HG03095 (cell line): ENCODE data around the gene DLD.
A peak's percentile ranks its signal among the peaks of the same experiment; 100 is the strongest.
"Not testable (repeated sequence)": the region's sequence is repeated elsewhere in the genome, so short reads cannot be mapped to it uniquely, and the experiment has no call there.

Source experiments
- ATAC-seq: cut with Tn5 transposase; IDR thresholded peaks from one replicate; pipeline ENCODE4 v1.9.1; 2021; ENCODE audit warnings: moderate library complexity; ENCODE audit not compliant: unreplicated experiment

DLD gene

GRCh38 chr7:107915541-107915940 is 24.6 kb downstream of the DLD start:
- ATAC-seq = no peak

GRCh38 chr7:107917763-107918651 is 27.0 kb downstream of the DLD start:
- ATAC-seq = peak; percentile 73

DNA sequence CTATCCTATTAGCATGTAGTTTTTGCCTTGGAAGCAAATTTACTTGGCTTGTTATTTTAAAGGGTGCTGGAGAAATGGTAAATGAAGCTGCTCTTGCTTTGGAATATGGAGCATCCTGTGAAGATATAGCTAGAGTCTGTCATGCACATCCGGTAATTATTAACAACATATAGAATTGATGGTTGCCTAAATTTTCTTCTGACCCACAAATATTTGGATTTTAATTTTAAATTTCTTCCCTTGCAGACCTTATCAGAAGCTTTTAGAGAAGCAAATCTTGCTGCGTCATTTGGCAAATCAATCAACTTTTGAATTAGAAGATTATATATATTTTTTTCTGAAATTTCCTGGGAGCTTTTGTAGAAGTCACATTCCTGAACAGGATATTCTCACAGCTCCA is 28.0 kb downstream of the DLD start:
- ATAC-seq = no peak

- no peak for ATAC-seq
These were observed 29.2 kb downstream of the DLD start for GRCh38 chr7:107920048-107920772.

GRCh38 chr7:107921826-107922225 is 30.8 kb downstream of the DLD start:
- not testable (repeated sequence) for ATAC-seq

DNA sequence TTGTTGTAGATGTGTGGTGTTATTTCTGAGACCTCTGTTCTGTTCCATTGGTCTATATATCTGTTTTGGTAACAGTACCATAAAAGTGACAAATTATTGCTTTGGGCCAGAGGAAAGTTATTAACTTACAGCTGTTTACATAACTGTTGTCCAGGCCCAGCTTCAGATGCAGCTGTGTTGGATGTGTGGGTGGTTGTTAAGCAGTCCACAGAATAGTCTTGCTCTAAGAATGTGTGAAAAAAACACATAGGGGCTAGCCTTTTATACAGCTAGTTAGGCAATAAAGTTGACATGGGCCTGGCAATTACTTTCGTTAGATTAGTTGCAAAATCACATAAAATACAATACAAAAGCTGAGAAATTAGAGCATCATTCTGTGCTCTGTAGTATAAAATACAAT is 31.9 kb downstream of the DLD start:
- no peak for ATAC-seq

DNA sequence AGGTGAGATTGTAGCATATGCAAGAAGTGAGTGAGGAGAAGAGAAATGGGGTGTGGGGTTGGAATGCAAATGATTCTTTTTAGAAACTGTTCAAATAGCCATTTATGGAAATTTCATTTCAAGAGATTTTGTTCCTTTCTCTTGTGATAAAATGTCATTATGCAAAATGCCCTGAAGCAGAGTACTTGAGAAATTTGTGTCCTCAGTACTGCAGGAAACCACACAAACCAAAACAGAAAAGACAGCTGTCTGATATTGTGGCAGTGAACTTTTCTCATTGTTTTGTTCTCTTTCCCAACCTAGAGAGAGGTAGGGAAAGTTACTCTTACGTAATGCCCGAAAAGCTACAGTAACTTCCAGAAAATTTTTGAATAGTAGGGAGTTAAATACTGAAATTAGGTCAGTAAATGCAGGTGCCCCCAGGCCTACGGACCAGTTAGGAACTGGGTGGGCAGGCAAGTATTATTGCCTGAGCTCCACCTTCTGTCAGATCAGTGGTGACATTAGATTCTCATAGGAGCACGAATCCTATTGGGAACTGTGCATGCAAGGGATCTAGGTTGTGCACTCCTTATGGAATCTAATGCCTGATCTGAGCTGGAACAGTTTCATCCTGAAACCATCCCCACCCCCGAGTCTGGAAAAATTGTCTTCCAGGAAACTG is 34.0 kb downstream of the DLD start:
- ATAC-seq = peak; percentile 91

DNA sequence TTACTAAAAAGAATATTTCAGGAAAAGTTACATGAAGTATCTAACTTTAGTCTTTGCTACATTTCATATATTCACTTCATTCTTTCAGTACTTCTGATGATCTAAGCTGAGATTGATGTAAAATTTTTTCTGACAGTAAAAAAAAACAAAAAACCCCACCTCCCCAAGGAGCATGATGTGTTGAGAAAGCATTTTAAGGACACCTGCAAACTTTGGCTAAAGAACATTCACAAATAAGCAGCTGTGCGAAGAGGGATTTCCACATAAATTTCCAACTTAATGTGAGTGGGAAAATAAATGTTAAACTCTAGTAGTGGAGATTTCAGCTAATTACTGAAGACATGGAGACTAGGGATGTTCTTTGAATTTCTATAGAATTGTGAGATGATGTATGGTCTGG is 35.5 kb downstream of the DLD start:
- no peak for ATAC-seq

DNA sequence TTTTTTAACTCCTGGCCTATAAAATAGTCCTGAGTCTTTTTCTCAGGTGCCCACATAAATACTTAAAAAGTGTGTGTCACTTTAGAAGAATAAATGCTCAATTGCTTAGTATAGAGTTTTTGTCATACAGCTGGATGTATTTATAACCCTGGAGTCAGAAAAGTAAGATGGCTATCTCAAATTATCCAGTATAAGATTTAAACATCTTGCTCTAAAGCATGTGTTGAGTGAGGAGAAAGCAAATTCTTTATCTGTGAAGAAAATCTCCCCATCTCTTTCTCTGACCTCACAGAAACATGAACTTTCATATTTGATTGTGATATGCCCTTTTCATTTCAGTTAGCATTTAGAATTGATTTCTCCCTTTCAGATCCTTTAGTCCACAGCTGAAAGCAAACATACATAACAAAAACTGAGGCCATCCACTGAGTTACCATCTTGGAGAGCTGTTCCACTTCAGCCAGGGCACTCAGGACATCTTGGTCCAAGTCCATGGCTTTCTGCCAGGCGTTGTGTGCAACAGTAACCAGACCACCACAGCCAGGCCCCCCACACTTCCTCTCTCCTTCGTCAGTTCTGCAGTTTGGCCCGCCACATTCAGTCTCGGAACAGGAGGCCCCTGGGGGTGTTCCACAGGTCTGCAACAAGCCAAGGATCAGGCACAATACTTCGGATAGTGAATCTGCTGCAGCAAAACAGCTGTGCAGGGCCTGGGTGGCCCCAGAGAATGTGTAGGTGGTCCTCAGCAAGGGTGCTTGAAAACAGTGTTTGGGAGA is 40.9 kb downstream of the DLD start:
- ATAC-seq = no peak

- ATAC-seq = no peak
These were observed 41.8 kb downstream of the DLD start for GRCh38 chr7:107932805-107933204.

- no peak for ATAC-seq
These were observed 42.5 kb downstream of the DLD start for GRCh38 chr7:107933386-107934013.

DNA sequence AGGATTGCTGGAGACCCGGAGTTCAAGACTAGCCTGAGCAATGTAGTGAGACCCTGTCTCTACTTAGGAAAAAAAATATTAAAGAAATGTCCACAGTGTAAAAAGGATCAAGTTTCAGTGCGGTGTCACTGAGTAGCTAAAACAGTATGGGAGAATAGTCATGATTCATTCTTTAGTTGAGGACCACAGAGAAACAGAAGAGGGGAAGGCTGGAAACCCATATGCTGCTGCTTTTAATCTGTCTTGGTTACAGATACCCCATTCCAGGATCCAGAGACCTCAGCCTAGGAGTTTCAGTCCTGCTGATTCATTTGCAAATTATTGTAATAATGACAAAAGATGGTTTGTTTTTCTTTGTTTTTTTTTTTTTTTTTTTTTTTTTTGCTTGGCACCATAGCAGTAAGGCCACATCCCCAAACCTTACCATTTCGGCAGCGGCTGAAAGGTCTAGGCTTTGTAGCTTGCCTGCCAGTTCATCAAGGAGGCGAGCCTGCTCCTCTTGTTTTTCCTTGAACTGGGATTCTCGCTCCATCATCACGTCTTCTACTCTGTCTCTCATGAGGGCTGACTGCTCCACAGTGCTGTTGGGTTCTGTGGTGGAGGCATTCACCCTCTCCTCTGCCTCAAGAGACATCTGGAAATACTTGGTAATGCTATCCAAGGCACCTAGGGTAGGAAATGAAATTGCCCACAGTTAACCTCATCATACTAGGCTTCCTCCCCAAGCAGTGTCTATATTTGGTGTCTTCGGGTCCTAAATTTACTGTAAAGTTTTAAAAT is 44.2 kb downstream of the DLD start:
- no peak for ATAC-seq

- ATAC-seq = no peak
These were observed 45.3 kb downstream of the DLD start for GRCh38 chr7:107936312-107936711.

GRCh38 chr7:107937531-107937930 is 46.5 kb downstream of the DLD start:
- no peak for ATAC-seq

DNA sequence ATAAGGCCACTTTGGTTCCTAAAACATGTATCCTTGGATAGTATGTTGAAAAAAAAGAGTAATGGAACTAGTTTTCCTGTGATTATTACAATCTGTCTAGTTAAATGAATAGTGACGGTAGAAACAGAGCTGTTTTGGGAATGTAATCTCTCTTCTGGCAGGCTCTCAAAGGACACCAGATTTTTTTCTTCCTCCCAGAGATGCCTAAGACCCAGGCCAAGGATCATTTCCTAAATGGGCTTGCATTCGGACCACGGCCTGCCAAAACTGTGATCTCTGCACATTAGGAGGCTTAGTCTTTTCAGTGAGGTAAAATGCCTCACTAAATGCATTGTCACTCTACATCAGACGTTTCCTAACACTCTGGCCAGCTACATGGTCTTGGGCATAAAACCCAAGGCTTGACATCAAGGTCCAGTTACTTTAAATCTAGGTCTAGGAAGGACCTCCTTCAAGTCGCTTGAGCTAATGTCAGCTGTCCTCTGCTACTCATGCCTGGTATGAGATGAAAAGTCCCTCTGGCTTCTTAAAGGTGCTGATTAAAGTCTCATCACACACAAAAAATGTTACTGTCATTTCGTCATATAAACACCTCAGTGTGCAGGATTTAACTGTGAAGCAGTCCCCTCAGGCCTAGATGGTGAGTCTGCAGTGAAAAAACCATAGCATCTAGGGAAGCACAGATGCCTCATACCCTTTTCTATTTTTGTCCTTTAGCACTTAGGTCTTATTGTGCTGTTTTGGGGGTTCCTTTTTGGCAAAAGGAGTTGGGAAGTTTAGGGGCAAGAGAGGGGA is 47.7 kb downstream of the DLD start:
- ATAC-seq = no peak

DNA sequence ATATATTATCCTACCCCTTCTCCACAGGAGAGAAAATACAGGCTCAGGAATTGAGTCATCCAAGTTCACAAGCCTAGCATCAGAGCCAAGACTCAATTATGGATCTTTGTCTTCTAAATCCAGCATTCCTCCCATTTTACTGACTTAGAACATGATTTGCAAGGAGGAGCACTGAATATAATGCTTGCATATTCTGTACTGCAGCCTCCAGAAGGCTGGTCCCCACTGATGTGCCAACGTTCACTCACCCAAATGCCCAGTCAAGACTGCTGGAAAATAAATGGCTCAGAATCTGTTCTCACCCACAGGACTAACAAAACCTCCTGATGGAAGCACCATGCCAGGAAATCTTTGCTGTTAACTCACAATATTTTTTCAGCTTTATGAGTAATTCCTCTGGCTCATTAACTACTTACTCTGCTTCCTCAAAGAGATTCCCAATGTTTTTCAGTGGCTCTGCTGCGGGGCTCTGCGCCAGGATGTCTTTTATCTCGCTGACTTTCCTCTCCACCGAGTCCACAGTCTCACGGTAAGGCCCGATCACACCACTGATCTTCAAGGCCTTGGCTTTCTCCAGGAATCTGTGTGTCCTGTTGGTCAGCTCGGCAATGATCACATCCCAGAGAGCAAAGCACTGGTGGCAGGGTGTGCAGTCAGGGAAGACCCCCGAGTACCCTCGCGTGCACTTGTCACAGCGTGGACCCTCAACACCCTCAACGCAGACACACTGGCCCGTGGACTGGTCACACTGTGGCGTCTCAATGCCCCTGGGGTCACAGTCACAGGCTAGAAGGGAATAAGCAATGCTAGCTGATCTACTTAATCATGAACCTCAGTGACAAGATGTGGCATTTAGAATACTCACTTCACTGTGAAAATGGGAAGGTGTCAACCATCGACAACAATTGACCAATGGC is 48.8 kb downstream of the DLD start:
- ATAC-seq = no peak

DNA sequence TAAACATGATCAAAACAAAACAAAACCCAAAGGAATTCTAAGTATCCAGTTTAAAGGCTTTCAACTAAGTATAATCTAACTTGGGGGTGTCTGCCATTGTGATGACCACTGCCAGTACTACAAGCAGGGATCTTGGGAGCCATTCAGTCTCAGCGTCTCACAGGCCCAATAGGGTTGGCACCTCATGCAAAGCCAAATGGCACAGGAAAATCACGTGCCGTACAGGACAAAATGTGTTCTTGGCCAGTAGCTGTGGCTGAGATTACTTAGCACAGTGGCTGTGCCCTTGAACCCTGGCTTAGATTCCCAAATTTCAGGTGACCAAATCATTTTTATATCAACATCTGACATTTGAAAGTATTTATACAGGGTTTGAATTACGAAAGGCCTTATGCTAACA is 50.0 kb downstream of the DLD start:
- ATAC-seq = no peak

- ATAC-seq = no peak
These were observed 52.0 kb downstream of the DLD start for GRCh38 chr7:107943018-107943417.
